GM19193 (cell line): ENCODE data around the gene SALL4.

Experiments used
- POLR2A ChIP-seq: IDR thresholded peaks from 4 replicates; pipeline ENCODE4 v1.6.1; 2011; ENCODE audit not compliant: insufficient read depth, insufficient read length; ENCODE audit errors: extremely low read depth

Gene SALL4

DNA sequence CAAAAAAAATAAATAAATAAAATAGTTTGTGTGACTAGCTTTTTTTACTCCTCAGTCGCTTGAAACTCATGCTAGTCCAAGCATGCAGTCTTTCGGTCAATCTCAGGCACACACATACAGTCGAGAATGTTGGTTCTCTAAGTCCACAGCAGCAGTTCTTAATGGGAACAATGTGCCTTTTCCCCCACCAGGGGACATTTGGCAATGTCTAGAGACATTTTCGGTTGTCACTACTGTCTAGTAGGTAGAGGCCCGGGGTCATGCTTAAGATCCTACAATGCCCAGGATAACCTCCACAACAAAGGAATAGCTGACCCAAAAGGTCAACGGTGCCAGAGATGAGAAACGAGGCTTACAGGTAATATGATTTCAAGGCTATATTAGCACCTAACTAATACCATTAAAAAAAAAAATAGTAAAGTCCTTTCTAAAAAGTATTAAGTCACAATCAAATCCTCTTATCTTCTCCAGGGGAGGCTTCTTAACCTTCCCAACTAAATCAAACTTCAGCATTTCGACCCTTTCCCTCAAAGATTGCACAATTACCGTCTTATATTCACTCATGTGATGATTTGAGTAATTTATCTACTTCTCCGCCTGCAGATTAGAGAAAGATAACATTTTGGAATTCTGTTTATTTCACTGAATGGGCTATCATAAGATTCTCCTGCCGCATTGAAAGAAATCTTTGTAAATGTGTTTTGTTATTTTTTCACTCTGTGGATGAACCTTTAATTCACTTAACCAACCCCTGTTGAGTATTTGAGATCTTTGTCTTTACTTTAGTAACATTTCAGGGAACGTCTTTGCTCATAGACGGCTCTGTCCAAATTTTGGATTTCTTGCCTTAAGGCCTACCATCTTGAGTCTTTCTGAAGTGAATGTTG, 8.1 kb upstream of the SALL4 start:
- TF ChIP-seq POLR2A, result no peak

DNA sequence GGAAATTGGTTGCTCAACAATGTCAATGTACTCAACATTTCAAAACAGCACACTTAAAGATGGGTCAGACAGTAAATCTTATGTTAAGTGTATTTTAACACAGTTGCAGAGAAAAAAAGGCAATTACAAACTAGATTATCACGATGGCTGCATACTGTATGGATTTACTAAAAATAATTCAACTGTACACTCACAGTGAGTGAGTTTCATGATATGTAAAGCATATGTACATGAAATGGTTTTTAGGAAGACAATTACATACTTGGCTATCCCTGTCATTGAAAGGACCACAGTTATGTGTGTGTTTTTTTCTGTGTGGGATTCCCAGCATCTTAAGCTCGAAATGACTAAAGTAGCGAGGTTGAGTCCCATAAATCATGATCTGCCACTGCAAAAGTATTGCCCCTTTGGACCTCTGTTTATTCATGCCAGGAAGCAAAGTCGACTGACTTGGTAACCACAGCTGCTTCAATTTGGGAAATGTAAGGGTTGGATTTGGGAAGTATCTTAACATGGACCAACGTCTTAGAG, 5.5 kb upstream of the SALL4 start:
- TF ChIP-seq POLR2A, result no peak

DNA sequence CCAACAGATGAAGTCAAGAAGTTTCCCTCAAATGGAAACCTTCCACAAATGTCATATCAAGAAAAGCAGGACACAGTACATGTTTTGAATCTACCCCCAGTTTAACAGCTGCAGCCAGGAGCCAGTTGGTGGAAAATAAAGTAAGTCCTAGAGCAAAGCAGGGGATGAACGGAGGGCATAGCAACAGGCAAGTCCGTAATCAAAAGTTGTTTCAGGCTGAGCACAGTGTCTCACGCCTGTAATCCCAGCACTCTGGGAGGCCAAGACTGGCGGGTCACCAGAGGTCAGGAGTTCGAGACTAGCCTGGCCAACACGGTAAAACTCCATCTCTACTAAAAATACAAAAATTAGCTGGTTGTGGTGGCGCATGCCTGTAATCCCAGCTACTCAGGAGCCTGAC, 2.4 kb upstream of the SALL4 start:
- no peak for TF ChIP-seq POLR2A

DNA sequence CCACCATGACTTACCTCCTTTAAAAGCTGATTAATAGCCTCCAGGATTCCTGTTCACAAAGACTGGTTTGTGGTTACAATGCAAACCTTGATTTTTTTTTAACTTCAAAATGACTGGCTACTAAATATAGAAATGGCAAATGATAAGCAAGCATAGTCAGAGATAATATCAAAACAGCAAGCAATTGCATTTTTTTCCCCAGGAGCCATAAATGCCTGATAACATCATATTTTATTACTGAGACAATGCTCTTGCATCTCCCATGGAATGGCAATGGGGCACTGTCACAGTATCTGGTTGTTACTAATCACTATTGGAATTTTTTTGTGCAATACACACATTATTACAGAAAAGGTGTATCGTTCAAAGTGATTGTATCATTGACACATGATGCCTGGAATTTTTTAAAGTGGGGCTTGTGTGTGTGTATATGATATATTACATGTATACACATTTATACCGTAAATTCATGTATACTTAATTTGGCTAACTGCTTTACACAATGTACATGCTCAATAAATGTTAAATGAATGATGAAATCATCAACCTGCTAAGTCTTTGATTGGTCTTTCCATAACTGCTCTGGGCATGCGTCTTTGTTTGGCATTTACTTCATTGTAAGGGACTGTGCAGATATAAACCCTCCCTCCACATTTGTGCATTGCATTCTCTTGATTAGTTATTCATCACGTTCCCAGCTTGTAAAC, 980 bp upstream of the SALL4 start:
- TF ChIP-seq POLR2A, result no peak

DNA sequence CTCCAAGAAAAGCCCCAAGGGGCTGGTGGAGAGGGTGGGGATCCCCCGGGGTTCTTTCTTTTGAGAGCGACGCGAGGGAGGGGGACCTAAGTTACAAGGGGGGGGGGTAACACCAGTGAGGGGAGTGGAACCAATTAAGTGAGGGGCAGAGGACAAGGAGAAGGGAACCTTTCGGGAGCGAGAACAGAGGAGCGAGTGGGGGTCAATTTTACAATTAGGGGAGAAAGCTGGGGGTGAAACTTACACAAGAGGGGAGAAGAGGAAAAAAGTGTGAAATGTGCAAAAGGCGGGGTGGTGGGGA, 548 bp downstream of the SALL4 start:
- no peak for TF ChIP-seq POLR2A

DNA sequence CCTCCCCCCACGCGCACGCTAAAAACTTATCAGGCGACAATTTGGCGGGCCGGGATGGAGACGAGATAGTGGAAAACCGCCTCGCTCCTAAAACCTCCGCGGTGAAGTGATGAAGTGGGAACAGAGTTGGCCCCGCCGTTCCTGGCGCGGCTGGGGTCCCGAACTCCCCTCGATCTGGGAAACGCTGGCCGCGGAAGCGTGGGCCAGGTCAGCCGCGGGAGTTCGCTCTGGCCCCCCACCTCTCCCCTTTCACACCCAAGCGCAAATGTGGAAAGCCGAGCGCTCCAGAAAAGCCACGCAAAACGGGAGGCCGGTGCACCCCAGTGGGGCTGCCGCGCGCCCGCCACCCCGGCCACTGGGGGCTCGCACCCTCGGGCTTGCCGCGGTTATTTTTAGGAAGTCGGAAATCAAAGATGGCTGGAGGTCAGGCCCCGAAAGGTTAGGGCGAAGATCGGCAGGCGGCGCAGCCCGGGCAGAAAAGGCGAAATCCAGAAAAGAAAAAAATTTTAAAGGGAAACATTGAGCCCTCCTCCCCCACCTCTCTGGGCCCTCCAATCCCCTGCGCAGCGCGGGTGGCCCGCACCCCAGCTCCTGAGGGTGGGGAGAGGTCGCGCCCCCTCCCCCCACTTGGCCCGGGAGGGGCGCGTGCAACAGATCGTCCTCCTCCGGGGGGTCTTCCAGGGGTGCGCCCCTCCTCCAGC, 1.0 kb downstream of the SALL4 start:
- TF ChIP-seq POLR2A, result no peak

DNA sequence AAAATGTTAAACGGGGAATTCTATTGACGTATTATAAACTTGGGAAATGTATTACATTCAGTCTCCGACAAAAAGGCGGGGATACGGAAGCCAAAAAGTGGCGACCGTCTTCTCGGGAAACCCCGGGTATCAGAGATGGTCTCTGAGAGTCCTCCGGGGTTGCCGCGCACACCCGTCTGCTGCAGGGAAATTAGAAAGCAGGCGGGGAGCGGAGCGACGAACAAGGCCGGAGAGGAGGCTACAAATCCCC, 1.5 kb downstream of the SALL4 start:
- TF ChIP-seq POLR2A, result no peak

DNA sequence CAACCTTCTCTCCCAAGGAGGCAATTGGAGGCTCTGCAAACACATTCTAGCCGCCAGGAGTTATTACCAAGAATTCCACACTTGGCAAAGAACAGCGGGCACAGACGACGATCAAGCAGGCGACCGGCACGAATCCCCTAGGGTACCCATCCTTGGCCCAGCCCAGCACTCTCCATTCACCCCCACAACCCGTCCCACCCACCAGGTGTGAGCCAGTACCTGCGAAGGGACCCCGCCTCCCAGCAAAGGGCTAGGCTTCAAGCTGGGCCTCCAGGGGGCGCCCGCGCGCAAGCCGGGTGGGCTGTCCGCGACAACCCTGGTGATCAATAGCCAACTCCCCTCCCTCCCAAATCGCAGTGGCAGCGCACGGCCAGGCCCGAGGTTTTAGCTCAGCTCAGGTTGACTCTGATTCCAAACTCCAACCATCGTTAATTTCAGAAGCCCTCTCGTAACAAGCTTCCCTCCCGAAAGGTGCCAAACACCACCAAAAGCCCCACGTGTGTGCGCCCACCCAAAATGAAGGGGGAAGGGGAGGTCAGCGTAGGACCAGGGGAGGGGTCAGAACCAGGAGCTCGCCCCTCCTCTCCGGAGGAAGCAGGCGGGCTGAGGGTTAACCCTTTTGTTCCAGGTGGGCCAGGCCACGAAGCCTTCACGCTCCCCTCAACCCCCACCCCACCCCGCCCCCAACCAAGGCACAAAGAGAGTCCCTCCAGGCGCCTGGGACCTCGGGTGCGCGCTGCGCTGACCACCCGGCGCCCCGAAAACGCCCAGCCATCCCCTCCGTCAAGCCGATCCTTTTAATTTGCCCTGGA, 2.1 kb downstream of the SALL4 start:
- no peak for TF ChIP-seq POLR2A

DNA sequence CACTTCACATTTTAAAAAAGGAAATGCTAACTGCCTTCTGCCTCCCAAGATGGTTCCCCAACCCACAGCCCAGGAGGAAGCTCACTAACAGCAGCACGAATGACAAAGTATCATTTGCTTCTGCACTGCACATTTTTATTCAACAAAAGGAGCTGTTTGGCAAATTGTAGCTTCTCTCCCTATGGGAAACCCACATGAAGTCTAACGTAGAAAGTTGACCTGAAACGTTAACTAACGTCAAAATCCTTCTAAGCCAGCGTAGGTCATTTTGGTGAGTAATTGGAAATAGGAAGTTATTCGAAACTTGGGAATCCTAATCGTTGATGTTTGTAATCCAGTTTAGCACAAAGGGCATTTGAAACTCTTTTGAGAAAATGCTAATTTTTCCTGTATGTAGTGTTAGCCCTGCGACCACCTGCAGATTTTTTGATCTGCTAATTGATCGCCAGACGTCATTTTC, 2.9 kb downstream of the SALL4 start:
- TF ChIP-seq POLR2A, result no peak

DNA sequence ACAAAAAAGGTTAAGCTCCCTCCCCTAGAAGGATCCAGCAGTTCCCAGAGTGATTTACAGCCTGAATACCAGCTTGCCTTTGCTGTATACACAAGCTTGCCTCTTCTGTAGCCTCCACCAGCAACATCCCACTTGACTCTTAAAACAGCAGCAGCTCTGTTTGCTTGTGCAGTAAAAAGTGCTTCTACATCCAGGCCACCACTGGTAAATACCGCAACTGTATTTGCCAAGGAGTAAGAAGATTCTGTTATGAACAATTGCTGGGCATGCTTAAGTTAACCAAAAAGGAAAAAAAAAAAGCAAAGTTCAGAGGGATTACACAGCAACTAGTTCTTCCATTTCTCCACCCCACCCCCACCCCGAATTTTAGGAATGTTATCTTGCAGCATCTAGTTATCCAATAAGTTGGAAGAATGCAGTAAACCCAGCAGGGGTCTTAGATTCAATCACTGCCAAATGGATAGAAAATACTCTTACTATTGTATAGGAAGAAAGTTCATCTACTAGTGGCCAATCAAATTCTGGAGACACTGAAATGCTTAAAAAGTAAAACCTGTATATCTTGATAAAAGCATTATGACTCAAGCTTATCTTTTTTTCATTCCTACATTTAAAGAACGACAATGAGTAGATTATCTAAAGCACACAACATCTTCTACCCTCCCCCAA, 4.8 kb downstream of the SALL4 start:
- no peak for TF ChIP-seq POLR2A

DNA sequence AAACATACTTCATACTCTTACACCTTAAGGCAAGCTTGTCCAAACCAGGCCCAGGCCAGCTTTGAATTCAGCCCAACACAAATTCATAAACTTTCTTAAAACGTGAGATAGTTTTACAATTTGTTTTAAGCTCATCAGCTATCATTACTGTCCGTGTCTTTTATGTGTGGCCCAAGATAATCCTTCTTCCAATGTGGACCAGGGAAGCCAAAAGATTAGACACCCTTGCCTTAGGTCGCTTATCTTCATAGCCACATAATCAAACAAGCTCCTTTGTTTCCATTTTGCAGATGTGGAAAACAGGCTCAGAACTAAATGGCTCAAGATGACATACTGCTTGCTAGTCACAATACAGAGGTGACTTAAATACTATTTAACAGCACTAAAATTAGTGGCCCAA, 6.0 kb downstream of the SALL4 start:
- TF ChIP-seq POLR2A, result no peak

DNA sequence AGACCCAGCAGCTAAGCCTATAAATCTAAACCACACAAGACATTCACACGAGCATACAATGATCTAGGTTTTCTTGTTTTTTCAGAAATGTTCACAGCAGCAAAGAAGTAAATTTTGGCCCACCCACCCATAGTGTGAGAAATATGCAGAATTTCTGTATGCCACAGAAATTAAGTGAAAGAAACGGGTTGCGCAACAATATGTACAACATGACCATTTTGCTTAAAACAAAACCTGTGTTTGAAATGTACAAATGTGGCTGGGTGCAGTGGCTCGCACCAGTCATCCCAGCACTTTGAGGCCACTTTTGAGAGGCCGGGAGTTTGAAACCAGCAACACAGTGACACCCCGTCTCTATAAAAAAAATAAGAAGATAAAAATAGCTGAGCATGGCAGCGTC, 9.4 kb downstream of the SALL4 start:
- no peak for TF ChIP-seq POLR2A

DNA sequence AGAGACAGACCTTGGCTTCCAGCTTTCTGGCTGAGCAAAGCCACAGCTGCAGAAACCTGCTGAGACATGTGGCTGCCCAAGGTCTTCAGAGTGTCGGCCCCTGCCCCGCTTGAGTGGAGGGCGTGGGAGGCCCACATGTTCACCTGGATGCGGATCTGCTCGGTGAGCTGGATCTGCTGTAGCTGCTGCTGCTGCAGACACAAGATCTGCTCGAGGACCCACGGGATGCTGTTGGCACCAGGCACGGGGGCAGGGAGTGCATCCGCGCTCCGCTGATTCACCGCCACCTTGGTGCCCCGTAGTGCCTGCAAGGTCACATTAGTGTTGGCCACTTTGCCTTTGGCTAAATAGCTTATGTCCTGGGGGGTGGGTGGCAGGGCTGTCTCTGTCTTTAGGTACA, 10.7 kb downstream of the SALL4 start:
- no peak for TF ChIP-seq POLR2A

DNA sequence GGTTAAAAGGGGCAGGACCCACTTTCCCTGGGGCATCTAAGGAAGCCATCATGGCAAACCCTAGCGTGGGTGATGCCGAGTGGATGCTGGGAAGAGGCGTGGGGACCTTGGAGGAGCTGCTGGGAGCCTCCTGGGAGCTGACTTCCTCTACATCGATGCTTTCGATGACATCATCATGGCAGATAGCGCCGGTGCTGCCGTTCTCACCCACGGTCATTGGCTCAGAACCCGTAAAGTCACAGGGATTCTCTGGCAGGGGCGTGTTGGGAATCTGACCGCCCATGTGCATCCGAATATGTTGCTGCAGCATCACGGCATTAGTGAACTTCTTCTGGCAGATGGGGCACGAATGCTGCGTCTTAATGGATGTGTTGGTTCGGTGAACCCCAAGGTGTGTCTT, 12.1 kb downstream of the SALL4 start:
- TF ChIP-seq POLR2A, result no peak
